SH-SY5Y (cell line): ENCODE results near the gene KCNQ5.

Source experiments
- GATA2 ChIP-seq: IDR thresholded peaks from 2 replicates; pipeline ENCODE4 v1.6.1; 2011; ENCODE audit warnings: mild to moderate bottlenecking, low read depth, low read length
- GATA3 ChIP-seq: IDR thresholded peaks from 2 replicates; pipeline ENCODE4 v1.6.1; 2011; ENCODE audit warnings: low read depth, mild to moderate bottlenecking, low read length, moderate library complexity

GRCh38 chr6:73116330-73116729 lies 494.5 kb downstream of the KCNQ5 start:
- TF ChIP-seq GATA3 (no peak), GATA2 (no peak)
